IMR-90 (cell line): ENCODE data around the gene KLRF2. TPM values are rescaled to one million over a fixed set of nuclear protein-coding genes. Genes with fewer than 3 reads are reported as not detected.

Experiments used
- ATAC-seq: fragments of 200-7000 bp; cut with Tn5 transposase; 2 replicates; pipeline ENCODE4 v1.9.1; 2020; ENCODE audit warnings: low read depth, mild to moderate bottlenecking, moderate library complexity
- BruUV-seq: library from RNA; stranded (reverse); fragments of 400-500 nt; replicated peaks from 2 replicates; lab custom pipeline; 2021; lab: Mats Ljungman, UMichigan
- CTCF ChIA-PET: fragments of 300-600 bp; formaldehyde crosslinking; extraction: SDS; loops from one replicate; lab custom pipeline; 2021; ENCODE audit warnings: antibody characterized with exemption; lab: Yijun Ruan, JAX
- POLR2A ChIA-PET: fragments of 300-600 bp; sonication (Branson Sonifier 250); formaldehyde crosslinking; loops from one replicate; lab custom pipeline; 2022; ENCODE audit warnings: antibody characterized with exemption; ENCODE audit not compliant: unreplicated experiment; lab: Charles Lee
- DNase-seq: peaks from one replicate; pipeline ENCODE4 v3.0.0; 2013
- H2AFZ ChIP-seq: replicated peaks from 2 replicates; pipeline ENCODE3; 2013; ENCODE audit warnings: low read length, mild to moderate bottlenecking; ENCODE audit not compliant: poor library complexity
- H2AK5ac ChIP-seq: 2 replicates; pipeline ENCODE4 v1.6.1; 2013; ENCODE audit warnings: low read depth, low read length, inconsistent platforms
- H2AK9ac ChIP-seq: replicated peaks from 2 replicates; pipeline ENCODE3; 2013; ENCODE audit warnings: mild to moderate bottlenecking, low read depth, low read length, moderate library complexity; ENCODE audit not compliant: poor library complexity
- H2BK120ac ChIP-seq: 2 replicates; pipeline ENCODE4 v1.6.1; 2013; ENCODE audit warnings: low read depth, low read length, inconsistent platforms
- H2BK15ac ChIP-seq: 3 replicates; pipeline ENCODE4 v1.6.1; 2013; ENCODE audit warnings: low read depth, low read length, inconsistent platforms
- H2BK20ac ChIP-seq: 2 replicates; pipeline ENCODE4 v1.6.1; 2013; ENCODE audit warnings: low read depth, mild to moderate bottlenecking, inconsistent platforms, low read length, moderate library complexity
- H2BK5ac ChIP-seq: 2 replicates; pipeline ENCODE4 v1.6.1; 2013; ENCODE audit warnings: mild to moderate bottlenecking, low read depth, low read length, inconsistent platforms; ENCODE audit not compliant: poor library complexity, severe bottlenecking
- H3K14ac ChIP-seq: replicated peaks from 2 replicates; pipeline ENCODE4 v1.6.1; 2013; ENCODE audit warnings: low read depth, low read length, inconsistent platforms
- H3K18ac ChIP-seq: 2 replicates; pipeline ENCODE4 v1.6.1; 2013; ENCODE audit warnings: low read depth, low read length, control low read depth
- H3K23ac ChIP-seq: 2 replicates; pipeline ENCODE4 v1.6.1; 2013; ENCODE audit warnings: low read depth, low read length, inconsistent platforms
- H3K27ac ChIP-seq: 2 replicates; pipeline ENCODE4 v1.5.1; 2013; ENCODE audit warnings: mild to moderate bottlenecking, control low read depth, low read length; ENCODE audit not compliant: insufficient read depth
- H3K27me3 ChIP-seq: 2 replicates; pipeline ENCODE4 v1.6.1; 2013; ENCODE audit warnings: low read length; ENCODE audit not compliant: control insufficient read depth, insufficient read depth
- H3K36me3 ChIP-seq: 2 replicates; pipeline ENCODE4 v1.6.1; 2013; ENCODE audit warnings: low read length, mixed read lengths; ENCODE audit not compliant: control insufficient read depth, insufficient read depth
- H3K4ac ChIP-seq: 2 replicates; pipeline ENCODE4 v1.6.1; 2013; ENCODE audit warnings: low read depth, low read length, inconsistent platforms
- H3K4me1 ChIP-seq: 2 replicates; pipeline ENCODE4 v1.6.1; 2013; ENCODE audit warnings: low read length, mixed read lengths; ENCODE audit not compliant: control insufficient read depth, insufficient read depth
- H3K4me2 ChIP-seq: 2 replicates; pipeline ENCODE4 v1.6.1; 2013; ENCODE audit warnings: low read depth, mild to moderate bottlenecking, control low read depth, low read length, moderate library complexity
- H3K4me3 ChIP-seq: 2 replicates; pipeline ENCODE4 v1.5.1; 2013; ENCODE audit warnings: low read depth, mild to moderate bottlenecking, control low read depth, low read length, moderate library complexity; ENCODE audit not compliant: insufficient read depth
- H3K56ac ChIP-seq: 2 replicates; pipeline ENCODE4 v1.6.1; 2013; ENCODE audit warnings: low read length, inconsistent platforms; ENCODE audit not compliant: insufficient read depth; ENCODE audit errors: extremely low read depth
- H3K79me1 ChIP-seq, 2 experiments: 2 replicates each; pipeline ENCODE4 v1.6.1; 2013; ENCODE audit warnings: low read length in 2 of 2, inconsistent platforms in 1 of 2, low read depth in 1 of 2
- H3K9ac ChIP-seq: 2 replicates; pipeline ENCODE4 v1.6.1; 2013; ENCODE audit warnings: low read depth, low read length, control low read depth
- H3K9me1 ChIP-seq: 2 replicates; pipeline ENCODE4 v1.6.1; 2013; ENCODE audit warnings: low read length, inconsistent platforms; ENCODE audit not compliant: insufficient read depth
- H3K9me3 ChIP-seq: 2 replicates; pipeline ENCODE4 v1.6.1; 2013; ENCODE audit warnings: low read length; ENCODE audit not compliant: control insufficient read depth, insufficient read depth
- H4K20me1 ChIP-seq: 2 replicates; pipeline ENCODE4 v1.6.1; 2013; ENCODE audit warnings: low read length, inconsistent platforms; ENCODE audit not compliant: insufficient read depth
- H4K5ac ChIP-seq: 2 replicates; pipeline ENCODE4 v1.6.1; 2013; ENCODE audit warnings: mild to moderate bottlenecking, low read depth, low read length, control low read depth
- H4K8ac ChIP-seq, 2 experiments: 2 replicates each; pipeline ENCODE4 v1.6.1; 2013; ENCODE audit warnings: low read depth in 2 of 2, low read length in 2 of 2, control low read depth in 1 of 2, inconsistent platforms in 1 of 2
- H4K91ac ChIP-seq: 2 replicates; pipeline ENCODE4 v1.6.1; 2013; ENCODE audit warnings: low read depth, low read length, inconsistent platforms; ENCODE audit not compliant: insufficient read depth
- BHLHE40 ChIP-seq: fragments of 150-350 bp; IDR thresholded peaks from 2 replicates; pipeline ENCODE4 v1.6.1; 2016; ENCODE audit warnings: mild to moderate bottlenecking, low read depth, low read length
- CEBPB ChIP-seq: IDR thresholded peaks from 2 replicates; pipeline ENCODE4 v1.6.1; 2012; ENCODE audit warnings: low read depth, low read length, improper control_type of control experiment
- CHD1 ChIP-seq: IDR thresholded peaks from 2 replicates; pipeline ENCODE4 v1.6.1; 2012; ENCODE audit warnings: low read depth, low read length, improper control_type of control experiment
- ELK1 ChIP-seq: fragments of 150-350 bp; IDR thresholded peaks from 2 replicates; pipeline ENCODE4 v1.6.1; 2016; ENCODE audit warnings: low read depth, mild to moderate bottlenecking, low read length, moderate library complexity, borderline replicate concordance
- FOS ChIP-seq: fragments of 150-350 bp; IDR thresholded peaks from 2 replicates; pipeline ENCODE4 v1.6.1; 2016; ENCODE audit warnings: low read depth, low read length
- MAFK ChIP-seq: IDR thresholded peaks from 2 replicates; pipeline ENCODE4 v1.6.1; 2012; ENCODE audit warnings: low read depth, low read length, improper control_type of control experiment
- MAZ ChIP-seq: IDR thresholded peaks from 2 replicates; pipeline ENCODE4 v1.6.1; 2012; ENCODE audit warnings: low read depth, mild to moderate bottlenecking, low read length, improper control_type of control experiment, moderate library complexity, borderline replicate concordance
- MXI1 ChIP-seq: IDR thresholded peaks from 2 replicates; pipeline ENCODE4 v1.6.1; 2012; ENCODE audit warnings: low read depth, mild to moderate bottlenecking, low read length, moderate library complexity, borderline replicate concordance
- NFE2L2 ChIP-seq: fragments of 150-350 bp; IDR thresholded peaks from 2 replicates; pipeline ENCODE4 v1.6.1; 2016; ENCODE audit warnings: low read depth, mild to moderate bottlenecking, low read length
- POLR2A ChIP-seq: IDR thresholded peaks from 2 replicates; pipeline ENCODE4 v1.6.1; 2012; ENCODE audit warnings: mild to moderate bottlenecking, low read depth, low read length
- RAD21 ChIP-seq: IDR thresholded peaks from 2 replicates; pipeline ENCODE4 v1.6.1; 2012; ENCODE audit warnings: low read length, improper control_type of control experiment
- RCOR1 ChIP-seq: IDR thresholded peaks from 2 replicates; pipeline ENCODE4 v1.6.1; 2012; ENCODE audit warnings: mild to moderate bottlenecking, low read length, improper control_type of control experiment; ENCODE audit not compliant: insufficient replicate concordance
- RFX5 ChIP-seq: IDR thresholded peaks from 2 replicates; pipeline ENCODE4 v1.8.0; 2012; ENCODE audit warnings: low read depth, mild to moderate bottlenecking, low read length, moderate library complexity
- SMC3 ChIP-seq: fragments of 150-350 bp; IDR thresholded peaks from 2 replicates; pipeline ENCODE4 v1.6.1; 2016; ENCODE audit warnings: low read depth, mild to moderate bottlenecking, antibody characterized with exemption, low read length, moderate library complexity
- WGBS, 2 experiments: methylation state at CpG; one replicate each; pipeline versions ENCODE4 v1.1.5 to v1.1.7; 2013; ENCODE audit warnings: missing lambda C conversion rate in 2 of 2; ENCODE audit not compliant: insufficient read length in 1 of 2; ENCODE audit errors: extremely low coverage in 2 of 2; 5-methylcytosine and 5-hydroxymethylcytosine counted together
- dilution Hi-C: fragments of 300-500 bp; cut with HindIII; formaldehyde crosslinking; loops from one replicate; pipeline ENCODE4 v1.14.3; 2018; ENCODE audit warnings: low sequenced_read_pairs; ENCODE audit not compliant: unreplicated experiment
- in situ Hi-C: fragments of 300-500 bp; cut with MboI; formaldehyde crosslinking; loops from 3 replicates; pipeline ENCODE4 v1.14.3; 2019; ENCODE audit warnings: low sequenced_read_pairs, inconsistent platforms, mixed read lengths
- intact Hi-C: fragments of 100-400 bp; cut with micrococcal nuclease; formaldehyde crosslinking; loops from 2 replicates; pipeline ENCODE4 v1.10.0; 2022
- polyA plus RNA-seq, 3 experiments: library from polyadenylated mRNA; depleted of rRNA; stranded (reverse); fragments of >200 nt; gene quantifications; 2 replicates each; pipeline ENCODE4 v1.2.3, GENCODE V29; 2012; ENCODE audit warnings: low replicate concordance in 1 of 3
- total RNA-seq: library from RNA; depleted of rRNA; stranded (reverse); fragments of >200 nt; gene quantifications from 2 replicates; pipeline ENCODE4 v1.2.3, GENCODE V29; 2012
- TF ChIP-seq, protein P1 (sequence below): conservative IDR thresholded peaks from 2 replicates; pipeline ENCODE4 v1.5.1; 2012; ENCODE audit warnings: mild to moderate bottlenecking, low read depth, low read length, improper control_type of control experiment
- TF ChIP-seq, protein P2 (sequence below): fragments of 150-350 bp; IDR thresholded peaks from 2 replicates; pipeline ENCODE4 v1.6.1; 2017; ENCODE audit warnings: mild to moderate bottlenecking, antibody characterized with exemption, low read length, low read depth

The KLRF2 gene
- total and polyA plus RNA-seq, 2 of the 4 experiments (the other 2 are of a cell fraction), result not detected

DNA sequence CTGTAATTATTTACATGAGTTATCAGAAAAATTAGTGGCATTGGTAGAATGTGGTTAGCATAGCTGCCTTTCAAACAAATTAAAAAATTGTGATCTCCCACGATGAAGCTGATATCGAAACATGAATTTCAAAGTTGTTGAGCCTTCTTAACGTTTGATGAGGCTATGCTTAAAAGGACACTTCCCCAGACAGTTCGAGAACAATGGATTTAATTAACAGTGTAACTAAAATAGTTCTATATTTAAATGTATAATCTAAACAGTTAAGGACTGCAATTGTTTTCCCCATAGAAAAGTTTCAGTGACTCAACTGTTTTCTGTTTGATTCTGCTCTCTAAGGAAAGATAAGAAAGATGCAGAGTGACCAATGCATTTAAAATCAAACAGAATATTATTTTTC, 13.8 kb upstream of the KLRF2 start:
- ChIA-PET CTCF (interaction anchor here (1.1 kb wide), 1 partner anchor 52 kb away, joined by 3 read pairs; no protein-coding TSS in a partner anchor), POLR2A (no interaction called here)
- dilution Hi-C loops, result no loop called here
- TF ChIP-seq RAD21 (no peak), MXI1 (no peak), POLR2A (no peak), ELK1 (no peak), CHD1 (no peak), MAZ (no peak), CEBPB (no peak), FOS (no peak), BHLHE40 (no peak), SMC3 (no peak), NFE2L2 (no peak), RCOR1 (no peak), RFX5 (no peak), MAFK (no peak)
- TF ChIP-seq, protein P1, sequence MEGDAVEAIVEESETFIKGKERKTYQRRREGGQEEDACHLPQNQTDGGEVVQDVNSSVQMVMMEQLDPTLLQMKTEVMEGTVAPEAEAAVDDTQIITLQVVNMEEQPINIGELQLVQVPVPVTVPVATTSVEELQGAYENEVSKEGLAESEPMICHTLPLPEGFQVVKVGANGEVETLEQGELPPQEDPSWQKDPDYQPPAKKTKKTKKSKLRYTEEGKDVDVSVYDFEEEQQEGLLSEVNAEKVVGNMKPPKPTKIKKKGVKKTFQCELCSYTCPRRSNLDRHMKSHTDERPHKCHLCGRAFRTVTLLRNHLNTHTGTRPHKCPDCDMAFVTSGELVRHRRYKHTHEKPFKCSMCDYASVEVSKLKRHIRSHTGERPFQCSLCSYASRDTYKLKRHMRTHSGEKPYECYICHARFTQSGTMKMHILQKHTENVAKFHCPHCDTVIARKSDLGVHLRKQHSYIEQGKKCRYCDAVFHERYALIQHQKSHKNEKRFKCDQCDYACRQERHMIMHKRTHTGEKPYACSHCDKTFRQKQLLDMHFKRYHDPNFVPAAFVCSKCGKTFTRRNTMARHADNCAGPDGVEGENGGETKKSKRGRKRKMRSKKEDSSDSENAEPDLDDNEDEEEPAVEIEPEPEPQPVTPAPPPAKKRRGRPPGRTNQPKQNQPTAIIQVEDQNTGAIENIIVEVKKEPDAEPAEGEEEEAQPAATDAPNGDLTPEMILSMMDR, result no peak
- TF ChIP-seq, protein P2, sequence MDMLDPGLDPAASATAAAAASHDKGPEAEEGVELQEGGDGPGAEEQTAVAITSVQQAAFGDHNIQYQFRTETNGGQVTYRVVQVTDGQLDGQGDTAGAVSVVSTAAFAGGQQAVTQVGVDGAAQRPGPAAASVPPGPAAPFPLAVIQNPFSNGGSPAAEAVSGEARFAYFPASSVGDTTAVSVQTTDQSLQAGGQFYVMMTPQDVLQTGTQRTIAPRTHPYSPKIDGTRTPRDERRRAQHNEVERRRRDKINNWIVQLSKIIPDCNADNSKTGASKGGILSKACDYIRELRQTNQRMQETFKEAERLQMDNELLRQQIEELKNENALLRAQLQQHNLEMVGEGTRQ, result no peak
- Histone ChIP-seq H3K18ac (no peak overlapping the region), H4K91ac (no peak overlapping the region), H2BK120ac (no peak overlapping the region), H2BK15ac (no peak overlapping the region), H4K20me1 (no peaks in the 10 kb centered on the region), H3K4me3 (no peak overlapping the region), H3K56ac (no peak overlapping the region), H3K27me3 (no peaks in the 10 kb centered on the region), H3K23ac (no peak overlapping the region), H4K5ac (no peak overlapping the region), H3K4me2 (no peak overlapping the region), H3K4me1 (peaks cover 2% of the 10 kb centered on the region; the same call in 1 of the 2 replicates), H2BK5ac (no peak overlapping the region), H2AK9ac (no peak overlapping the region), H2BK20ac (no peak overlapping the region), H3K27ac (no peak overlapping the region), H2AFZ (no peak overlapping the region), H2AK5ac (no peak overlapping the region), H3K9me3 (no peaks in the 10 kb centered on the region), H3K4ac (no peak overlapping the region), H3K9me1 (no peaks in the 10 kb centered on the region), H3K9ac (no peak overlapping the region), H3K14ac (no peak overlapping the region), H3K36me3 (no peaks in the 10 kb centered on the region), H4K8ac (no peak overlapping the region), H3K79me1 (no peaks in the 10 kb centered on the region)
- intact Hi-C loops, result loop anchor here (5.0 kb wide), 1 partner anchor 345 kb away; the partner anchor contains the start of gene GABARAPL1
- DNase-seq, result no peak
- BruUV-seq, result no TSS peak
- in situ Hi-C loops, result no loop called here
- WGBS, 2 experiments, result no CpG with 5 or more reads among the region's 4 CpGs
- no peak for ATAC-seq
